Activated CD8-positive, alpha-beta T cell treated with anti-CD3 and anti-CD28 coated beads, Interleukin-2, amount 10 ng/mL, durations not matched to agents 7 days and 5 days (primary cell): Measurements from ENCODE around the gene GRID1. TPM values are rescaled to one million over a fixed set of nuclear protein-coding genes. Genes with fewer than 3 reads are reported as not detected.

ENCODE experiments used
- ATAC-seq: fragments of 150-1000 bp; cut with Tn5 transposase; one replicate; pipeline ENCODE4 v1.10.0; 2021; ENCODE audit warnings: moderate library complexity
- CTCF ChIA-PET: fragments of 350-600 bp; sonication (Branson Sonifier 250); formaldehyde crosslinking; loops from one replicate; lab custom pipeline; 2021; ENCODE audit warnings: antibody characterized with exemption; lab: Charles Lee
- POLR2A ChIA-PET: fragments of 350-600 bp; sonication (Branson Sonifier 250); formaldehyde crosslinking; loops from one replicate; lab custom pipeline; 2021; ENCODE audit warnings: antibody characterized with exemption; lab: Charles Lee
- DNase-seq: peaks from one replicate; pipeline ENCODE4 v3.0.0-alpha.2; 2020
- H3K27ac Mint-ChIP-seq: one replicate; pipeline ENCODE4 v1.8.0; 2021; ENCODE audit warnings: mild to moderate bottlenecking, mixed read lengths
- H3K27me3 Mint-ChIP-seq: one replicate; pipeline ENCODE4 v1.8.0; 2021; ENCODE audit warnings: low read depth, mixed read lengths
- H3K36me3 Mint-ChIP-seq: one replicate; pipeline ENCODE4 v1.8.0; 2021; ENCODE audit warnings: low read depth, mixed read lengths
- H3K4me1 Mint-ChIP-seq: one replicate; pipeline ENCODE4 v1.8.0; 2021; ENCODE audit warnings: low read depth, mixed read lengths
- H3K4me3 Mint-ChIP-seq: one replicate; pipeline ENCODE4 v1.8.0; 2021; ENCODE audit warnings: mild to moderate bottlenecking, mixed read lengths
- H3K9me3 Mint-ChIP-seq: one replicate; pipeline ENCODE4 v1.8.0; 2022; ENCODE audit warnings: mixed read lengths; ENCODE audit not compliant: insufficient read depth
- total RNA-seq, 2 experiments: library from RNA; stranded (reverse); gene quantifications; one replicate each; pipeline ENCODE4 v1.2.3, GENCODE V29; 2021

Gene GRID1
- total RNA-seq, 2 experiments from 2014 or later = not detected

- no peak for DNase-seq
Measured at GRCh38 chr10:86003201-86003621, 363.4 kb downstream of the GRID1 start.

GRCh38 chr10:86001521-86001920 lies 365.1 kb downstream of the GRID1 start:
- DNase-seq (no peak), ATAC-seq (no peak)
- ChIA-PET CTCF (no interaction called here), POLR2A (no interaction called here)
- H3K9me3 Mint-ChIP-seq = no peaks in the 10 kb centered on the region
- no peaks in the 10 kb centered on the region for H3K4me1 Mint-ChIP-seq
- no peak overlapping the region for H3K27ac Mint-ChIP-seq
- H3K36me3 Mint-ChIP-seq = no peaks in the 10 kb centered on the region
- H3K27me3 Mint-ChIP-seq = peaks cover 18% of the 10 kb centered on the region
- no peak overlapping the region for H3K4me3 Mint-ChIP-seq

More at GRCh38 chr10:86003201-86003621, 363.4 kb downstream of the GRID1 start:
- Mint-ChIP-seq H3K4me1 (no peaks in the 10 kb centered on the region), H3K4me3 (no peak overlapping the region), H3K36me3 (no peaks in the 10 kb centered on the region), H3K27me3 (peaks cover 15% of the 10 kb centered on the region), H3K9me3 (no peaks in the 10 kb centered on the region), H3K27ac (no peak overlapping the region)
- ChIA-PET POLR2A (no interaction called here), CTCF (no interaction called here)
- no peak for ATAC-seq

GRCh38 chr10:85997544-85997943 lies 369.1 kb downstream of the GRID1 start:
- ATAC-seq (no peak), DNase-seq (no peak)
- H3K4me3 Mint-ChIP-seq = no peak overlapping the region
- POLR2A ChIA-PET = no interaction called here
- H3K36me3 Mint-ChIP-seq = no peaks in the 10 kb centered on the region
- CTCF ChIA-PET = no interaction called here
- no peaks in the 10 kb centered on the region for H3K9me3 Mint-ChIP-seq
- H3K27ac Mint-ChIP-seq = no peak overlapping the region
- peaks cover 21% of the 10 kb centered on the region for H3K27me3 Mint-ChIP-seq
- H3K4me1 Mint-ChIP-seq = no peaks in the 10 kb centered on the region

GRCh38 chr10:85995791-85996190 lies 370.8 kb downstream of the GRID1 start:
- DNase-seq (peak; percentile 23), ATAC-seq (no peak)
- Mint-ChIP-seq H3K36me3 (no peaks in the 10 kb centered on the region), H3K27ac (no peak overlapping the region), H3K4me3 (no peak overlapping the region), H3K27me3 (peaks cover 17% of the 10 kb centered on the region), H3K9me3 (no peaks in the 10 kb centered on the region), H3K4me1 (no peaks in the 10 kb centered on the region)
- POLR2A ChIA-PET = no interaction called here
- CTCF ChIA-PET = no interaction called here

- ChIA-PET POLR2A (no interaction called here), CTCF (no interaction called here)
- ATAC-seq (no peak), DNase-seq (no peak)
- H3K36me3 Mint-ChIP-seq = no peaks in the 10 kb centered on the region
- H3K27ac Mint-ChIP-seq = no peak overlapping the region
- no peak overlapping the region for H3K4me3 Mint-ChIP-seq
- H3K9me3 Mint-ChIP-seq = no peaks in the 10 kb centered on the region
- H3K4me1 Mint-ChIP-seq = no peaks in the 10 kb centered on the region
- H3K27me3 Mint-ChIP-seq = peaks cover 9% of the 10 kb centered on the region
Measured at GRCh38 chr10:85993840-85994507, 372.6 kb downstream of the GRID1 start.

GRCh38 chr10:85993140-85993539 lies 373.5 kb downstream of the GRID1 start:
- Mint-ChIP-seq H3K36me3 (no peaks in the 10 kb centered on the region), H3K4me3 (no peak overlapping the region), H3K4me1 (no peaks in the 10 kb centered on the region), H3K9me3 (no peaks in the 10 kb centered on the region), H3K27me3 (peaks cover 6% of the 10 kb centered on the region), H3K27ac (no peak overlapping the region)
- DNase-seq = no peak
- CTCF ChIA-PET = no interaction called here
- POLR2A ChIA-PET = no interaction called here
- ATAC-seq = no peak

- ATAC-seq = no peak
- no peaks in the 10 kb centered on the region for H3K4me1 Mint-ChIP-seq
Measured at GRCh38 chr10:85992324-85992723, 374.3 kb downstream of the GRID1 start.

GRCh38 chr10:85986777-85987176 lies 379.8 kb downstream of the GRID1 start:
- POLR2A ChIA-PET = interaction anchor here (0.6 kb wide), 1 partner anchor 59 kb away, joined by 3 read pairs; no protein-coding TSS in a partner anchor
- CTCF ChIA-PET = no interaction called here
- H3K36me3 Mint-ChIP-seq = no peaks in the 10 kb centered on the region
- H3K4me3 Mint-ChIP-seq = no peak overlapping the region
- DNase-seq (no peak), ATAC-seq (no peak)
- H3K9me3 Mint-ChIP-seq = no peaks in the 10 kb centered on the region
- no peaks in the 10 kb centered on the region for H3K4me1 Mint-ChIP-seq
- H3K27ac Mint-ChIP-seq = no peak overlapping the region
- no peaks in the 10 kb centered on the region for H3K27me3 Mint-ChIP-seq

More at GRCh38 chr10:85992324-85992723, 374.3 kb downstream of the GRID1 start:
- DNase-seq = no peak
- peaks cover 2% of the 10 kb centered on the region for H3K27me3 Mint-ChIP-seq
- ChIA-PET CTCF (no interaction called here), POLR2A (no interaction called here)
- H3K27ac Mint-ChIP-seq = no peak overlapping the region
- H3K4me3 Mint-ChIP-seq = no peak overlapping the region
- no peaks in the 10 kb centered on the region for H3K36me3 Mint-ChIP-seq
- no peaks in the 10 kb centered on the region for H3K9me3 Mint-ChIP-seq

- ChIA-PET POLR2A (no interaction called here), CTCF (no interaction called here)
- no peaks in the 10 kb centered on the region for H3K4me1 Mint-ChIP-seq
- H3K4me3 Mint-ChIP-seq = no peak overlapping the region
- DNase-seq (no peak), ATAC-seq (no peak)
- no peaks in the 10 kb centered on the region for H3K27me3 Mint-ChIP-seq
- H3K9me3 Mint-ChIP-seq = no peaks in the 10 kb centered on the region
- H3K36me3 Mint-ChIP-seq = no peaks in the 10 kb centered on the region
- no peak overlapping the region for H3K27ac Mint-ChIP-seq
Measured at GRCh38 chr10:85983051-85983450, 383.5 kb downstream of the GRID1 start.

GRCh38 chr10:85979598-85979997 lies 387.0 kb downstream of the GRID1 start:
- Mint-ChIP-seq H3K9me3 (no peaks in the 10 kb centered on the region), H3K36me3 (no peaks in the 10 kb centered on the region), H3K27ac (no peak overlapping the region), H3K4me1 (no peaks in the 10 kb centered on the region), H3K4me3 (no peak overlapping the region), H3K27me3 (no peaks in the 10 kb centered on the region)
- ATAC-seq (no peak), DNase-seq (no peak)
- ChIA-PET POLR2A (no interaction called here), CTCF (no interaction called here)

- H3K4me3 Mint-ChIP-seq = no peak overlapping the region
Measured at GRCh38 chr10:85978566-85979358, 387.8 kb downstream of the GRID1 start.

GRCh38 chr10:85977642-85978041 lies 389.0 kb downstream of the GRID1 start:
- H3K36me3 Mint-ChIP-seq = no peaks in the 10 kb centered on the region
- no peaks in the 10 kb centered on the region for H3K4me1 Mint-ChIP-seq
- ChIA-PET POLR2A (no interaction called here), CTCF (no interaction called here)
- H3K4me3 Mint-ChIP-seq = no peak overlapping the region
- no peak for DNase-seq
- ATAC-seq = no peak
- H3K27ac Mint-ChIP-seq = no peak overlapping the region
- no peaks in the 10 kb centered on the region for H3K27me3 Mint-ChIP-seq
- no peaks in the 10 kb centered on the region for H3K9me3 Mint-ChIP-seq

More at GRCh38 chr10:85978566-85979358, 387.8 kb downstream of the GRID1 start:
- H3K36me3 Mint-ChIP-seq = no peaks in the 10 kb centered on the region
- H3K9me3 Mint-ChIP-seq = no peaks in the 10 kb centered on the region
- H3K4me1 Mint-ChIP-seq = no peaks in the 10 kb centered on the region
- H3K27me3 Mint-ChIP-seq = no peaks in the 10 kb centered on the region
- H3K27ac Mint-ChIP-seq = no peak overlapping the region
- CTCF ChIA-PET = no interaction called here
- POLR2A ChIA-PET = no interaction called here
- DNase-seq (no peak), ATAC-seq (no peak)
